Esophagus squamous epithelium (tissue), 4 donors: ENCODE data around the gene CLPTM1L.
"Not testable (repeated sequence)": the region's sequence is repeated elsewhere in the genome, so short reads cannot be mapped to it uniquely, and the experiment has no call there.

Experiments used
- POLR2A ChIP-seq, 4 donors: fragments of 450-650 bp; IDR thresholded peaks; one replicate each; pipeline ENCODE4 v1.6.1; 2017; ENCODE audit warnings: antibody characterized with exemption in 4 of 4, mild to moderate bottlenecking in 4 of 4, moderate library complexity in 3 of 4
- TF ChIP-seq, protein P1 (sequence below), 6 experiments: fragments of 450-650 bp in 4 of 6; fragments of 200-600 bp in 2 of 6; sonication (generic) in 2 of 6; IDR thresholded peaks; one replicate each; pipeline ENCODE4 v1.5.1; 2016 to 2019; ENCODE audit warnings: antibody characterized with exemption in 6 of 6, mild to moderate bottlenecking in 4 of 6, moderate library complexity in 4 of 6

- TF ChIP-seq, protein P1, sequence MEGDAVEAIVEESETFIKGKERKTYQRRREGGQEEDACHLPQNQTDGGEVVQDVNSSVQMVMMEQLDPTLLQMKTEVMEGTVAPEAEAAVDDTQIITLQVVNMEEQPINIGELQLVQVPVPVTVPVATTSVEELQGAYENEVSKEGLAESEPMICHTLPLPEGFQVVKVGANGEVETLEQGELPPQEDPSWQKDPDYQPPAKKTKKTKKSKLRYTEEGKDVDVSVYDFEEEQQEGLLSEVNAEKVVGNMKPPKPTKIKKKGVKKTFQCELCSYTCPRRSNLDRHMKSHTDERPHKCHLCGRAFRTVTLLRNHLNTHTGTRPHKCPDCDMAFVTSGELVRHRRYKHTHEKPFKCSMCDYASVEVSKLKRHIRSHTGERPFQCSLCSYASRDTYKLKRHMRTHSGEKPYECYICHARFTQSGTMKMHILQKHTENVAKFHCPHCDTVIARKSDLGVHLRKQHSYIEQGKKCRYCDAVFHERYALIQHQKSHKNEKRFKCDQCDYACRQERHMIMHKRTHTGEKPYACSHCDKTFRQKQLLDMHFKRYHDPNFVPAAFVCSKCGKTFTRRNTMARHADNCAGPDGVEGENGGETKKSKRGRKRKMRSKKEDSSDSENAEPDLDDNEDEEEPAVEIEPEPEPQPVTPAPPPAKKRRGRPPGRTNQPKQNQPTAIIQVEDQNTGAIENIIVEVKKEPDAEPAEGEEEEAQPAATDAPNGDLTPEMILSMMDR (IDR thresholded peaks at IDR 0.05), result not testable (repeated sequence)
- TF ChIP-seq POLR2A (IDR thresholded peaks at IDR 0.05), result not testable (repeated sequence)
Observed at GRCh38 chr5:1333286-1333685, 11.6 kb downstream of the CLPTM1L start.
